HCT116 (cell line): Measurements from ENCODE around the gene HLA-DMA. TPM values are rescaled to one million over a fixed set of nuclear protein-coding genes. Genes with fewer than 3 reads are reported as not detected.

ENCODE experiments used
- ATAC-seq: fragments of 200-7000 bp; cut with Tn5 transposase; 2 replicates; pipeline ENCODE4 v1.9.1; 2020; ENCODE audit warnings: mild to moderate bottlenecking, moderate library complexity
- BruUV-seq: library from RNA; stranded (reverse); fragments of 400-500 nt; replicated peaks from 2 replicates; lab custom pipeline; 2021; lab: Mats Ljungman, UMichigan
- CTCF ChIA-PET: fragments of 300-600 bp; sonication (Branson Sonifier 250); formaldehyde crosslinking; loops from one replicate; lab custom pipeline; 2021; ENCODE audit warnings: antibody characterized with exemption; lab: Charles Lee
- POLR2A ChIA-PET: fragments of 300-600, 350-600 bp; sonication (Branson Sonifier 250); formaldehyde crosslinking; loops from one replicate; lab custom pipeline; 2021; ENCODE audit warnings: antibody characterized with exemption; lab: Charles Lee
- RAD21 ChIA-PET, 2 experiments: fragments of 300-600 bp; sonication (Branson Sonifier 250); formaldehyde crosslinking; loops; one replicate each; lab custom pipeline; 2023; ENCODE audit warnings: low total read pairs in 2 of 2; ENCODE audit not compliant: uncharacterized antibody in 2 of 2, unreplicated experiment in 2 of 2, low non-redundant PET in 1 of 2; lab: Charles Lee
- DNase-seq: peaks from one replicate; pipeline ENCODE4 v3.0.0-alpha.2; 2010; ENCODE audit warnings: low read depth, low spot score
- H2AFZ ChIP-seq: fragments of 200-600 bp; shearing (Covaris generic), sonication (generic); 2 replicates; pipeline ENCODE4 v1.6.1; 2017; ENCODE audit warnings: low read depth, mixed run types, mixed read lengths, antibody characterized with exemption, low read length; ENCODE audit not compliant: poor library complexity, severe bottlenecking
- H3K27ac ChIP-seq: 2 replicates; pipeline ENCODE4 v1.5.1; 2012; ENCODE audit warnings: low read depth, low read length
- H3K27me3 ChIP-seq: fragments of 200-600 bp; sonication (generic); 2 replicates; pipeline ENCODE4 v1.6.1; 2016; ENCODE audit warnings: mixed run types, low read length, mixed read lengths; ENCODE audit not compliant: insufficient read depth
- H3K36me3 ChIP-seq, 2 experiments: fragments of 200-500 bp in 1 of 2; fragments of 200-600 bp in 1 of 2; sonication (Bioruptor generic) in 1 of 2; sonication (generic) in 1 of 2; 2 replicates each; pipeline versions ENCODE4 v1.5.1 to v1.6.1; 2014 to 2016; ENCODE audit warnings: low read length in 2 of 2, inconsistent platforms in 1 of 2, mixed read lengths in 1 of 2, mixed run types in 1 of 2; ENCODE audit not compliant: insufficient read depth in 2 of 2, control insufficient read depth in 1 of 2
- H3K4me1 ChIP-seq, 2 experiments: fragments of 200-600 bp in 1 of 2; sonication (generic) in 1 of 2; 2 replicates each; pipeline versions ENCODE4 v1.5.1 to v1.6.1; 2012 to 2017; ENCODE audit warnings: low read length in 2 of 2, inconsistent platforms in 1 of 2, mild to moderate bottlenecking in 1 of 2, mixed read lengths in 1 of 2, mixed run types in 1 of 2, moderate library complexity in 1 of 2; ENCODE audit not compliant: insufficient read depth in 2 of 2, control insufficient read depth in 1 of 2
- H3K4me2 ChIP-seq: fragments of 200-600 bp; sonication (generic); 2 replicates; pipeline ENCODE4 v1.6.1; 2017; ENCODE audit warnings: mixed run types, low read length, mixed read lengths
- H3K4me3 ChIP-seq, 2 experiments: fragments of 200-600 bp in 1 of 2; sonication (generic) in 1 of 2; replicated peaks in 1 of 2; 2 replicates each; pipeline ENCODE4 v1.5.1; 2011 to 2016; ENCODE audit warnings: low read length in 2 of 2, control low read depth in 1 of 2, low read depth in 1 of 2, mild to moderate bottlenecking in 1 of 2, mixed read lengths in 1 of 2, mixed run types in 1 of 2
- H3K79me2 ChIP-seq: fragments of 200-600 bp; sonication (generic); 2 replicates; pipeline ENCODE4 v1.6.1; 2017; ENCODE audit warnings: mild to moderate bottlenecking, mixed run types, low read length, moderate library complexity, mixed read lengths; ENCODE audit not compliant: insufficient read depth
- H3K9ac ChIP-seq: fragments of 200-600 bp; sonication (generic); 2 replicates; pipeline ENCODE4 v1.6.1; 2016; ENCODE audit warnings: low read length, mixed read lengths
- H3K9me2 ChIP-seq: fragments of 200-600 bp; sonication (generic), shearing (Covaris generic); 2 replicates; pipeline ENCODE4 v1.6.1; 2017; ENCODE audit warnings: mixed run types, mild to moderate bottlenecking, moderate library complexity; ENCODE audit not compliant: insufficient read depth
- H3K9me3 ChIP-seq, 2 experiments: fragments of 200-500 bp in 1 of 2; fragments of 200-600 bp in 1 of 2; sonication (Bioruptor generic) in 1 of 2; sonication (generic) in 1 of 2; 2 replicates each; pipeline ENCODE4 v1.6.1; 2014 to 2017; ENCODE audit warnings: low read length in 2 of 2, mixed read lengths in 2 of 2, inconsistent platforms in 1 of 2, low read depth in 1 of 2, mild to moderate bottlenecking in 1 of 2, mixed run types in 1 of 2, moderate library complexity in 1 of 2; ENCODE audit not compliant: control insufficient read depth in 1 of 2, insufficient read depth in 1 of 2
- H4K20me1 ChIP-seq: fragments of 200-600 bp; sonication (generic), shearing (Covaris generic); 2 replicates; pipeline ENCODE4 v1.6.1; 2017; ENCODE audit warnings: mixed run types, mild to moderate bottlenecking, moderate library complexity; ENCODE audit not compliant: insufficient read depth
- ATF3 ChIP-seq: IDR thresholded peaks from 2 replicates; pipeline ENCODE4 v1.6.1; 2012
- CBX3 ChIP-seq: IDR thresholded peaks from 2 replicates; pipeline ENCODE4 v1.6.1; 2012; ENCODE audit warnings: low read depth
- CEBPB ChIP-seq: IDR thresholded peaks from 2 replicates; pipeline ENCODE4 v1.6.1; 2012; ENCODE audit warnings: low read depth
- ELF1 ChIP-seq: IDR thresholded peaks from 2 replicates; pipeline ENCODE4 v1.6.1; 2012; ENCODE audit warnings: low read depth, borderline replicate concordance
- FOSL1 ChIP-seq: IDR thresholded peaks from 2 replicates; pipeline ENCODE4 v1.6.1; 2012; ENCODE audit warnings: low read depth
- JUND ChIP-seq: IDR thresholded peaks from 2 replicates; pipeline ENCODE4 v1.6.1; 2012
- MAX ChIP-seq: IDR thresholded peaks from 2 replicates; pipeline ENCODE4 v1.6.1; 2012
- POLR2A ChIP-seq: IDR thresholded peaks from 2 replicates; pipeline ENCODE4 v1.7.0; 2011; ENCODE audit warnings: borderline replicate concordance; ENCODE audit not compliant: insufficient read depth, insufficient read length; ENCODE audit errors: extremely low read depth
- POLR2AphosphoS5 ChIP-seq: IDR thresholded peaks from 2 replicates; pipeline ENCODE4 v1.6.1; 2011; ENCODE audit warnings: mild to moderate bottlenecking, low read depth, low read length, moderate library complexity
- RAD21 ChIP-seq: IDR thresholded peaks from 2 replicates; pipeline ENCODE4 v1.6.1; 2012; ENCODE audit warnings: low read depth, mild to moderate bottlenecking
- REST ChIP-seq: IDR thresholded peaks from 2 replicates; pipeline ENCODE4 v1.6.1; 2012; ENCODE audit warnings: low read depth
- SIN3A ChIP-seq: IDR thresholded peaks from 2 replicates; pipeline ENCODE4 v1.6.1; 2012; ENCODE audit warnings: low read depth
- SP1 ChIP-seq: IDR thresholded peaks from 2 replicates; pipeline ENCODE4 v1.6.1; 2012; ENCODE audit warnings: low read depth
- SRF ChIP-seq: IDR thresholded peaks from 2 replicates; pipeline ENCODE4 v1.6.1; 2012; ENCODE audit warnings: low read depth
- ZBTB33 ChIP-seq: IDR thresholded peaks from 2 replicates; pipeline ENCODE4 v1.6.1; 2011; ENCODE audit warnings: mild to moderate bottlenecking, low read length, moderate library complexity; ENCODE audit not compliant: insufficient replicate concordance; ENCODE audit errors: extremely low read depth
- ZFX ChIP-seq: fragments of 450-650 bp; IDR thresholded peaks from 2 replicates; pipeline ENCODE4 v1.6.1; 2017
- intact Hi-C: fragments of 100-400 bp; cut with micrococcal nuclease; formaldehyde crosslinking; loops from 2 replicates; pipeline ENCODE4 v1.10.0; 2022
- total RNA-seq: library from RNA; stranded (reverse); gene quantifications from one replicate; pipeline ENCODE4 v1.2.1, GENCODE V29; 2021; ENCODE audit not compliant: unreplicated experiment

Gene HLA-DMA
- total RNA-seq, 1 experiment from 2014 or later = 12.1 TPM

DNA sequence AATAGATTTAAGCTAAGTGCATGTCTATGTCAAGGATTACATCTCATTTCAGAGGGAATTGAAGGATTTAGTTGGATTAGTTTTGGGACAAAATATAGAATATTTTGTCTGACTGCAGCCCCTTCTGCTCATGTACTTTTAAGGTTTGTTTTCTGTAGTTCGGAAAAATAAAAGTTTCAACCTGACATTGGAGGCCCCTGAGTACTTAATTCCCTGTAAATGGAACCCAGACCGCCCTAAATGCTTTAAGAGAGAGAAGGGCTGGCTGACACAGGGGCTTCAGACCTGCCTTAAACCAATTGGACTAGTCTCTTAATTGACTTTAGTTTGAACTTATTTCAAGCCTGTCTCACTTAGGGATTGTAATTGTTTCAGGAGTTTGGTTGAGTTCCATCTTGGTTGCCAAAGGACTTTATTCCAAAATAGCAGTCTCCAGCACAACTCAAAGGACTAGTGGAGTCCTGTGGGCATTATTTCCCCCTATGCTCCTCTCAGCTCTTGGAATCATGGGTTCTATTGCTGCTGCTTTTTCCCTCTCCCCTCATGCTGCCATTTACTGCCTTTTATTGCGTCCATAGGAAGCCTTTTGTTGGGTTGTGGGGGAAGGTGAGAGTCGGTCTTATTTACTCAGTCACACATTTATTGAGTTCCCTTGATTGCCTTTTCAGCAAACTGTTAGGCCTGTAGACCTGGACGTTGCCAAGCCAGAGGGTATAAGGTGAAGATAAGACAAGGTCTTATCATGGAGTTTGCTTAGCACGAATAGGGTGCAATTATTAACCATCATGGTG is 30.0 kb upstream of the HLA-DMA start (continued):
- TF ChIP-seq ZBTB33 (no peak), JUND (0 out of 2 replicates have a peak, but pooled peaks have one; percentile 38), ATF3 (no peak), SIN3A (no peak), SRF (no peak), POLR2A (no peak), CBX3 (no peak), SP1 (no peak)
- TF ChIP-seq, all 23 proteins: peak for 2

DNA sequence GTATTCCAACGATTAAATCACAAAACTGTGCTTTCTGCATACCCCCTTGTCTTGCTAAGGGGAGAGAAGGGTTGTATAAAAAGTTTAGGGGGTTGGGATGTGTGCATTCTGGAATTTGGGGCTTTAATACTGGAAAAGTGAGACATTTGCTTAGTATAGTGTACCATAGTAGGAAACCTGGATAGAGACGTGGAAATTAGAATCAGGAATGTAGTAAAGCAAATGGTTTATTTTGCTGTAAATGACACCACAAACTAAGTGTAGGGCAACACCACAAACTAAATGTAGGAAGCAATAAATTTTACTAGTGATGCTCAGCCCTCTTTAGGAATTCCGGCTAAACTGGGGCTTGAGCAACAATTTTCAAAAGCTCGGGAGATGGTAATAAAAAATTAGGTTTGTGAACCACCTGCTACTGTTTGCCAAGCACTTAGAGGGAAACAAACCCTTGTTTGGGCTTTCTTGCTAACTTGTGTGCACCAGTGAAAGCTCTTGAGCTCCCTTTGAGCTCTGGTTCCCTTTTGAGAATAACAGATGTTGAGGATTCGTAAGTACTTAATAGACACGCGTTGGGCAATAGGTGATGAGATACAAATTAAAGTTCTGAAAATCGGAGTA is 29.3 kb upstream of the HLA-DMA start:
- POLR2A ChIA-PET = interaction anchor here (0.9 to 12.5 kb wide), 2 partner anchors 11 to 88 kb away, joined by 3 to 227 read pairs; partner anchors contain the start of gene BRD2
- no peak overlapping the region for H3K4me2 ChIP-seq
- no peaks in the 10 kb centered on the region for H3K9me3 ChIP-seq
- no peak overlapping the region for H2AFZ ChIP-seq
- H3K27ac ChIP-seq = no peak overlapping the region
- H3K4me1 ChIP-seq = no peaks in the 10 kb centered on the region
- peaks cover 50% of the 10 kb centered on the region for H4K20me1 ChIP-seq
- intact Hi-C loops = no loop called here
- peaks cover 36% of the 10 kb centered on the region for H3K79me2 ChIP-seq
- H3K4me3 ChIP-seq = no peak overlapping the region
- peaks cover 41 to 42% of the 10 kb centered on the region in 2 experiments for H3K36me3 ChIP-seq
- no TSS peak for BruUV-seq
- H3K9ac ChIP-seq = no peak overlapping the region
- no peaks in the 10 kb centered on the region for H3K9me2 ChIP-seq
- no peak for DNase-seq
- CTCF ChIA-PET = interaction anchor here (0.9 to 4.0 kb wide), 3 partner anchors 10 to 96 kb away, joined by 3 to 39 read pairs (median 4); partner anchors contain the start of gene HLA-DMA
- H3K27me3 ChIP-seq = no peaks in the 10 kb centered on the region
- ATAC-seq = no peak; the same call in 1 of the 2 replicates
- TF ChIP-seq ATF3 = no peak
- TF ChIP-seq ELF1 = no peak
- TF ChIP-seq RAD21 = 0 out of 2 replicates have a peak, but pooled peaks have one; percentile 2
- peak; percentile 25; the same call in 1 of the 2 replicates for TF ChIP-seq SIN3A
- peak; percentile 67; the same call in 1 of the 2 replicates for TF ChIP-seq POLR2AphosphoS5
- TF ChIP-seq FOSL1 = no peak
- TF ChIP-seq POLR2A = no peak
- TF ChIP-seq CEBPB = no peak
- no peak for TF ChIP-seq SRF
- no peak for TF ChIP-seq REST
- TF ChIP-seq MAX = no peak
- peak; percentile 10 for TF ChIP-seq JUND
- TF ChIP-seq CBX3 = no peak
- no peak for TF ChIP-seq ZFX
- RAD21 ChIA-PET = no interaction called here
